Fibroblast of skin of back (primary cell): ENCODE data around the gene SPANXA1. TPM values are rescaled to one million over a fixed set of nuclear protein-coding genes. Genes with fewer than 3 reads are reported as not detected.
"Not testable (repeated sequence)": the region's sequence is repeated elsewhere in the genome, so short reads cannot be mapped to it uniquely, and the experiment has no call there.

Experiments
- DNase-seq: peaks from one replicate; pipeline ENCODE4 v3.0.0-alpha.2; 2013
- polyA plus RNA-seq, 2 experiments: library from polyadenylated mRNA; unstranded; fragments of 120-200 nt; gene quantifications; one replicate each; pipeline ENCODE4 v1.2.1, GENCODE V29; 2013; ENCODE audit not compliant: insufficient read length in 2 of 2

The SPANXA1 gene
- polyA plus RNA-seq (2013, experiment 1 of 2; ENCODE audit: insufficient read length): not detected
- polyA plus RNA-seq (2013, experiment 2 of 2; ENCODE audit: insufficient read length): not detected

GRCh38 chrX:141584638-141585037 is at the start of gene SPANXA1:
TSS of gene SPANXA1 (minus strand) at chrX:141584738. CDS start at chrX:141584678, 60 bp downstream.
- not testable (repeated sequence) for DNase-seq

GRCh38 chrX:141632124-141632523 is 47.6 kb upstream of the SPANXA1 start:
- DNase-seq: peak; percentile 8

- DNase-seq: peak; percentile 25
Measured at GRCh38 chrX:141619336-141619735, 34.8 kb upstream of the SPANXA1 start.

GRCh38 chrX:141609111-141609510 is 24.6 kb upstream of the SPANXA1 start:
- DNase-seq: no peak

GRCh38 chrX:141589408-141589807 is 4.9 kb upstream of the SPANXA1 start, which contains the start of gene SPANXA2:
TSS of gene SPANXA2 (plus strand) at chrX:141589708. CDS start at chrX:141589768, 60 bp downstream.
- not testable (repeated sequence) for DNase-seq

- DNase-seq: not testable (repeated sequence)
Measured at GRCh38 chrX:141542551-141542950, 42.0 kb downstream of the SPANXA1 start.
